OCI-M2 (cell line): ENCODE measurements around the gene TRIM42.

Experiments
- DNase-seq: peaks from one replicate; lab custom pipeline; 2025; ENCODE audit not compliant: unreplicated experiment; lab: John Stamatoyannopoulos, UW

TRIM42 gene

GRCh38 chr3:140677764-140678163 is at the start of gene TRIM42:
Gene TRIM42 (plus strand): TSS chr3:140678064. CDS start chr3:140678230, 166 bp downstream.
- DNase-seq = no peak

GRCh38 chr3:140628606-140629005 is 49.3 kb upstream of the TRIM42 start:
- DNase-seq = no peak

- DNase-seq = no peak
Measured at GRCh38 chr3:140629357-140630137, 48.3 kb upstream of the TRIM42 start.

- DNase-seq = no peak
Measured at GRCh38 chr3:140630366-140630765, 47.5 kb upstream of the TRIM42 start.

- DNase-seq = no peak
Measured at GRCh38 chr3:140630866-140631265, 47.0 kb upstream of the TRIM42 start.

GRCh38 chr3:140635276-140635675 is 42.6 kb upstream of the TRIM42 start:
- DNase-seq = no peak

- no peak for DNase-seq
Measured at GRCh38 chr3:140636406-140637138, 41.3 kb upstream of the TRIM42 start.

GRCh38 chr3:140651287-140651686 is 26.6 kb upstream of the TRIM42 start:
- no peak for DNase-seq

- no peak for DNase-seq
Measured at GRCh38 chr3:140655678-140656077, 22.2 kb upstream of the TRIM42 start.

GRCh38 chr3:140664111-140664510 is 13.8 kb upstream of the TRIM42 start:
- DNase-seq = no peak

- no peak for DNase-seq
Measured at GRCh38 chr3:140682586-140682985, 4.7 kb downstream of the TRIM42 start.

GRCh38 chr3:140686128-140686527 is 8.3 kb downstream of the TRIM42 start:
- no peak for DNase-seq

GRCh38 chr3:140686948-140687347 is 9.1 kb downstream of the TRIM42 start:
- no peak for DNase-seq

GRCh38 chr3:140695361-140696061 is 17.6 kb downstream of the TRIM42 start:
- DNase-seq = no peak

- no peak for DNase-seq
Measured at GRCh38 chr3:140699516-140700231, 21.8 kb downstream of the TRIM42 start.

GRCh38 chr3:140702281-140702680 is 24.4 kb downstream of the TRIM42 start:
- no peak for DNase-seq

- no peak for DNase-seq
Measured at GRCh38 chr3:140703496-140703895, 25.6 kb downstream of the TRIM42 start.

GRCh38 chr3:140704733-140705132 is 26.9 kb downstream of the TRIM42 start:
- DNase-seq = no peak

GRCh38 chr3:140705954-140706353 is 28.1 kb downstream of the TRIM42 start:
- DNase-seq = no peak

GRCh38 chr3:140706360-140706759 is 28.5 kb downstream of the TRIM42 start:
- no peak for DNase-seq

GRCh38 chr3:140708815-140709214 is 31.0 kb downstream of the TRIM42 start:
- no peak for DNase-seq
